Activated CD8-positive, alpha-beta memory T cell treated with anti-CD3 and anti-CD28 coated beads for 24 hours (primary cell): Measurements from ENCODE around the gene RIPOR3.
"Not testable (repeated sequence)": the region's sequence is repeated elsewhere in the genome, so short reads cannot be mapped to it uniquely, and the experiment has no call there.

Experiments used
- DNase-seq: peaks from one replicate; pipeline ENCODE4 v3.0.0-alpha.2; 2020

RIPOR3 gene

GRCh38 chr20:50602432-50603088, 88.8 kb downstream of the RIPOR3 start:
- DNase-seq = no peak

DNA sequence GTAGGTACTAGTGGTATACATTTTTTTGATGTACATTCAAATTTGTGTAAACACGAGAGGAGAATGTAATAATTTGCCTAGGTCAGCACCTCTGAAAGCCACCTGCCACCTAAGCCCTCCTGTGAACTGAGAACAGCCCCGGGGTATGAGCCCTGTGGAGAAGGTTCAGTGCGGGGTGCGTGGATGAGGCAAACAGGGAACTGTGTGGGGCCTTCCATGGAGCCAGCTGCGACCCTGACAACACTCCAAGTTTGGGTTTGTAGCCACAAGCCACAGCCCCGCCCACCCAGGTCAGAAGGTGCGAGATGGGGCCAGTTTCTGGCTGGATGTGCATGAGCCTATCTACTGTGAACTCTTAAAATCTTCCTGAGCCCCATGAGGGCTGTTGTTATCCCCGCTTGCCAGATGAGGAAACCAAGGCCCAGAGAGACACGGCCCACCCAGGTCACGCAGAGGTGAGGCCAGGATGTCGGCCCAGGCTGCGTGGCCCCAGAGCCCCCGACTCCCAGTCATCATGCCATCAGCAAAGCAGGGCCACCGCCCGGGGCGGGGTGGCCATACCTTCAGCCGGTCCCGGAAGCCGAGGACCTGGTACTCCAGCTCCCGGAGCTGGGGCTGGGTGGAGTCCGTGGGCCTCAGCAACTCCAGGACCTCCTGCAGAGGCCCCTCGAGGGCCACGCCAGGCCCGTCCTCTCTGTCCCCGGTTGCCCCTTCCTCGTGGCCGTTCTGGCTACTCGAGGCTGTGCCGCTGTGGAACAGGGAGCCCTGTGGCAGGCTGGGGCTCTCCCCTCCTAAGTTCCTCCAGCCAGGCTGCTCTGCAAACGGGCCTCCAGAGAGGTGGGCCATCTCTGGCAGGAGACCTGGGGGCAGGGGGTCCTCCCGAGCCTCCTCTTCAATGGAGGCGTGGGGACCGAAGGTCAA, 89.6 kb downstream of the RIPOR3 start:
- DNase-seq = no peak

- DNase-seq = no peak
These were observed 91.0 kb downstream of the RIPOR3 start for GRCh38 chr20:50600281-50600895.

DNA sequence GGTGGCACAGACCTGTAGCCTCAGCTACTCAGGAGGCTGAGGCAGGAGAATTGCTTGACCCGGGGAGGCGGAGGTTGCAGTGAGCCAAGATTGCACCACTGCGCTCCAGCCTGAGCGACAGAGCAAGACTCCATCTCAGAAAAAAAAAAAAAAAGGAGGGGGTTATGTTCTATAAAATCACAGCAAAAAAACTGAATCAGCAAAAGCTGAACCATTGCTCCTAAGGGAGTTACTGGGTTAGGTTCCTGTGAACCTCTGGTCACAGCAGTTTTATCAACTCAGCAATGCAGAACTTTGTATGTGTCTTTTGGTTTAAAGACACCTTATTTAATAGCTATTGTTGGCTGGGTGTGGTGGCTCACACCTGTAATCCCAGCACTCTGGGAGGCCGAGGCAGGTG, 92.6 kb downstream of the RIPOR3 start:
- DNase-seq = not testable (repeated sequence)

- DNase-seq = no peak
These were observed 93.3 kb downstream of the RIPOR3 start for GRCh38 chr20:50598074-50598473.

- no peak for DNase-seq
These were observed 93.9 kb downstream of the RIPOR3 start for GRCh38 chr20:50597406-50597969.

- no peak for DNase-seq
These were observed 94.7 kb downstream of the RIPOR3 start for GRCh38 chr20:50596694-50597021.

- DNase-seq = no peak
These were observed 95.2 kb downstream of the RIPOR3 start for GRCh38 chr20:50595988-50596693.

GRCh38 chr20:50595433-50595895, 95.9 kb downstream of the RIPOR3 start:
- no peak for DNase-seq

DNA sequence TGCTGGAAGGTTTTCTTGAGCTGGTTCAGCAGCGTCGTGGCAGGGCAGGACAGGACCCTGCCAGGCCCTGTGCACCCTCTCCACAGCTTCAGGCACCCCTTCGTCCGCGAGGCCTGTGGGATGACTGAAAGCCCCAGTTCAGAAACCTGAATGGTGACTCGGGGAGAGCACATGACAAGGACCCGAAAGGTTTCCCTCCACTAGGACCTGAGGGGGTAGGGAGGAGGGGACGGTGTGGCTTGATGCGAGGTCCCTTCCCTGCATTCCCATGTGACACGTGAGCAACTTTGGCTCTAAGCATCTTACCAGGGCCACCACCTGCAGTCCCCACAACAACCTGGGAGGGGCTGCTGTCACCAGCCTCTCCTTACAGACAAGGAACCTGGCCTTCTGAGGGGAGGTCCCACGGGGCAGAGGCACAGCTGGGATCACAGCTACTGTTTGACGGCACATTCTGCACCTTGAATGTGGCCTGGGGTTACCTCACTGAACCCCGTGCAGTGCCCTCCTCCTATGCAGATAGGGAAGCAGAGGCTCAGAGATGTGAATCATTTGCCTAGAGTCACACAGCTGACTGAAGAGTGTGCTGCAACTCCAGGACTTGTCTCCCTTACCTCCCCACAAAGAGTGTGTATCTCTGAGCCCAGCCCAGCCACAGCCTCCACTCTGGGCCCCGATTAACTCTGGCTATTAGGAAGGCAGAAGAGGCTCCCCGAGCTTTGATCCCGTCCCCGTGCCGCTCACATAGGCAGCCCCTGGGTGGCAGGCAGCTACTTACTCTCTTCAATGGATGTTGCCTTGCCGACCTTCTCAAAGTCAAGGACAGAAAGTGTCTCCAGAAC, 96.5 kb downstream of the RIPOR3 start:
- DNase-seq = no peak

- DNase-seq = no peak
These were observed 97.1 kb downstream of the RIPOR3 start for GRCh38 chr20:50594231-50594590.

DNA sequence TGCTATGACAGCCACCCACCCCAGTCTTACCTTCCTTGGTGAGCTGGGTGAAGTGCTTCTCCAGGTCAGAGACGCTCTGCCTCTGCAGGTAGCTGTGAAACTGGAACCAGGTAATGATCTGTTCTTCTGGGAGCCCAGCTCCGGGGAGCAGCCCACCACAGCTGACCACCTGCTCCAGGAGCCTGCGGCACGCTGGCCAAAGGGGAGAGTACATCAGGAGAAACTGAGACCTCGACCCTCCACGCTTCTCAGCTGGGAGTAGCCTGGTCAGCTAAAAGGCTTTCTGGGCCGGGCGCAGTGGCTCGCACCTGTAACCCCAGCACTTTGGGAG, 98.4 kb downstream of the RIPOR3 start:
- no peak for DNase-seq

DNA sequence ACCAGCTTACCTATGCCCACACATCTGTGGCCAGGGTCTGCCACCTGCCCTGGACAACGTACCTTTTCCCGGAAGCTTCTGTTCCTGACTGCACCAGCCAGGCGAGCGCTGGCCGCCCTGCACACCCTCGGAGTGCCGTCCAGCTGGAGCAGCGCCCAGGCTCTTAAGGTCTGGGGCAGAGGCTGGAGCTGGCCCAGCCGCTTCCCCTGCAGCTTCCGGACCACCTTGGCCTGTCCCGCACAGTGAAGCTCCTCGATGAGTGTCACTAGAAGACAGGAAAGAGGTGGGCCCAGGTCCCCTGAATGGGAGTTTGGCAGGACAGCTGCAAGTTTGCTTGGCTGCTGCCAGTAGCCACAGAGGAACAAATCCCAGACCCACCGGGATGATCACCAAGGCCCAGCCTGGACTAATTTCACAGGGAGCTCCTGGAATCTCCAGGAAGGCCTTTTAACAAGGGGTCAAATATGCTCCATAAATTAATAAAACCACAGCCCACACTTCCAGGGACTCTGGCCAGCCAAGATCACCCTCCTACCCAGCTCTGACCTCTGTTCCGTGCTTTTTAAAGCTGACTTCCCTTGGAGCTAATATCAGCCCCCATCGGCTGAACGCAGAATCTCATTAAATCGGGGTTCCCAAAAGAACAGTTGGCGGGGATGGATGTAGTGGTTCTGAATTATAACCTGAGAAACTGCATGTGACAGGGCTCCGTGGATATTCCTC, 98.9 kb downstream of the RIPOR3 start:
- no peak for DNase-seq

DNA sequence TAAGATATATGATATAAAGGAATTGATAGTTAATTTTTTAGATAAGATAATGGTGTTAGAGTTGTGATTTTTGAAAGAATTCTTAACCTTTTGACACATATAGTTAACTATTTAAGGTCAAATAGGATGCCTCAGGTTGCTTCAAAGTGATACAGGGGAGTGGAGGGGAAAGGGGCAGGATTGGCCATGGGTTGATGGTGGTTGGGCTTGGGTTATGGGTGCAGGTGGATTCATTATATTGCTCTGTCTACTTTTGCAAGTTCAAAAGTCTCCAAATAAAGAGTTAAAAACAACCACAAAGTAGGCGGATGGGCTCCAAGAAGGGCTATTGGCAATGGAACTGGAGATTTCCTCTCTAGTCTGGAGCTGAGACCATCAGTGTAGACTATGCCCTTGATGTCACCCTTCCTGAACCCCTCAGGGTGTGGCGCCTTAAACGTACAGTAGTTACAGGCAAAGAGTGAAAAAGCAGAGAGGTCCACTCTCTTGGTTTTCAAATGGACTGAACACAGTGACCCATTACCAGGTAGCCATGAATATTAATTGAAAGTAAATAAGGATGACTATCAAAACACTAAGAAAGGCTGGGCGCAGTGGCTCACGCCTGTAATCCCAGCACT, 100.0 kb downstream of the RIPOR3 start:
- DNase-seq = no peak

DNA sequence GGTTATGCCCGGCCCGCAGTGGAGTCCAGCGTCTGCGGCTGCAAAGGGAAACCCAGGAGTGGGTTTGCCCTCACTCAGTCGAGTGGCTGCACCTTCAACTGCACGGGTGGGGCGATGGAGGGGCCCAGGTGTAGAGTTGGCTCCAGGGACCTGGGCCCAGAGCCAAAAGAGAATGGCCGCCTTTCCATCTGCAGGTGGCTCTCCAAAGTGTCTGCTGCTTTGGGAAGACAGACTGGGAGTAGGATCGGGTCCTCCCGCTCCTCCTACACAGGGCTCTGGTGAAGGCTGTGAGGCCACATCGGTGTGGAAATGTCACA, 101.0 kb downstream of the RIPOR3 start:
- DNase-seq = no peak

- DNase-seq = no peak
These were observed 101.6 kb downstream of the RIPOR3 start for GRCh38 chr20:50589548-50590347.

GRCh38 chr20:50588034-50588736, 103.2 kb downstream of the RIPOR3 start:
- peak; percentile 90 for DNase-seq

DNA sequence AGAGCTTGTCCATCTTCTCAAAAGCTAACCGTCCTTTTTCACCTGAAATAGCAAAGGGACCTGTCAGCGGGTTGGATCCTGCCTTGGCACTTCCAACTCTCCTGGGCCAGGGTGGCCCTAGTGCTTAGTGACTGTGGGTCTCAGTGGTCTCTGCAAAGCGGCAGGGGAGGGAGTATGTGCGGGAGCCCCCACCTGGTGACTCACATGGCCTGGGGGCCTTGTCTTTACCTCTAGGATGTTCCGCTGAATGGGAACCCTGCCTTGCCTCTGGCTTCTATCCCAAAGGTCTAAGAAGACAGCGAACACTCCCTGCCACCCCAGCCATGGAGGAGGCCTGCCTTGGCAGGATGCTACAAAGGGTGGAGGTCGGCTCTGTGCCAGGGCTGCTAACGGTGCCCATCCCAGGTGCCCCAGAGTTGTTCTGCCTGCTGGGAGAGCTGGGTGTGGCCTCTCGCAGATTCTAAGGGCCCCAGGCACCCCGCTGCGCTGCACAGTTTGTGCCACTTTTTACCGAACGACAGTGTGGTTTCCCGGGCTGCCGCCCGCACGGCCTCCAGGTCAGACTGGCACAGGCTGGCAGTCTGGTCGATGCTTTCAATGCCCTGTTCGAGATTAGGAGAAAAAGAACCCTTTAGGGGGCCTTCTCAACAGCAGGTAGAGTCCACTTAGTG, 103.9 kb downstream of the RIPOR3 start:
- DNase-seq = no peak
